HCT116 (cell line): ENCODE measurements around the gene ZNF445.

ENCODE experiments used
- ATF3 ChIP-seq: IDR thresholded peaks from 2 replicates; pipeline ENCODE4 v1.6.1; 2012
- CEBPB ChIP-seq: IDR thresholded peaks from 2 replicates; pipeline ENCODE4 v1.6.1; 2012; ENCODE audit warnings: low read depth
- CTCF ChIP-seq, 3 experiments: fragments of 200-600 bp in 1 of 3; sonication (generic) in 1 of 3; IDR thresholded peaks in 2 of 3; conservative IDR thresholded peaks in 1 of 3; 2 replicates each; pipeline ENCODE4 v1.5.1; 2012 to 2017; ENCODE audit warnings: low read depth in 2 of 3, low read length in 2 of 3, antibody characterized with exemption in 1 of 3, borderline replicate concordance in 1 of 3, control low read depth in 1 of 3, mild to moderate bottlenecking in 1 of 3, mixed read lengths in 1 of 3, mixed run types in 1 of 3, moderate library complexity in 1 of 3; ENCODE audit not compliant: insufficient read depth in 1 of 3
- EZH2 ChIP-seq: fragments of 200-600 bp; sonication (generic); IDR thresholded peaks from 2 replicates; pipeline ENCODE4 v1.6.1; 2017; ENCODE audit warnings: antibody characterized with exemption, mixed run types
- JUND ChIP-seq: IDR thresholded peaks from 2 replicates; pipeline ENCODE4 v1.6.1; 2012
- MAX ChIP-seq: IDR thresholded peaks from 2 replicates; pipeline ENCODE4 v1.6.1; 2012
- POLR2A ChIP-seq: IDR thresholded peaks from 2 replicates; pipeline ENCODE4 v1.7.0; 2011; ENCODE audit warnings: borderline replicate concordance; ENCODE audit not compliant: insufficient read depth, insufficient read length; ENCODE audit errors: extremely low read depth
- RAD21 ChIP-seq: IDR thresholded peaks from 2 replicates; pipeline ENCODE4 v1.6.1; 2012; ENCODE audit warnings: low read depth, mild to moderate bottlenecking
- REST ChIP-seq: IDR thresholded peaks from 2 replicates; pipeline ENCODE4 v1.6.1; 2012; ENCODE audit warnings: low read depth
- YY1 ChIP-seq: IDR thresholded peaks from 2 replicates; pipeline ENCODE4 v1.6.1; 2011; ENCODE audit warnings: low read length, low read depth, moderate library complexity, mild to moderate bottlenecking; ENCODE audit not compliant: insufficient replicate concordance; ENCODE audit errors: extremely low read depth
- ZFX ChIP-seq: fragments of 450-650 bp; IDR thresholded peaks from 2 replicates; pipeline ENCODE4 v1.6.1; 2017
- ZNF274 ChIP-seq: fragments of 200-500 bp; sonication (Bioruptor generic); IDR thresholded peaks from 2 replicates; pipeline ENCODE4 v1.6.1; 2014; ENCODE audit warnings: mild to moderate bottlenecking, low read depth, low read length, inconsistent platforms

GRCh38 chr3:44446929-44447328 lies 30.5 kb downstream of the ZNF445 start:
- TF ChIP-seq ZNF274 (no peak), CTCF (IDR thresholded peaks at IDR 0.05 in 2 of 3, conservative IDR thresholded peaks at IDR 0.05 in 1 of 3; ENCODE audit: borderline replicate concordance in 1 of 3, insufficient read depth in 1 of 3, low read depth in 2 of 3, low read length in 2 of 3) (no peak), POLR2A (no peak), EZH2 (no peak), MAX (no peak), JUND (no peak), REST (no peak), ATF3 (no peak), RAD21 (no peak), YY1 (no peak), ZFX (no peak), CEBPB (no peak)
